Measurements from ENCODE around the gene KANK4.
"Not testable (repeated sequence)": the region's sequence is repeated elsewhere in the genome, so short reads cannot be mapped to it uniquely, and the experiment has no call there.

Gene KANK4

GRCh38 chr1:62247391-62248168 lies 71.7 kb downstream of the KANK4 start:
- WGBS, result 77% methylated on average over 14 of the region's 14 CpGs

GRCh38 chr1:62245201-62245600 lies 74.0 kb downstream of the KANK4 start:
- Histone ChIP-seq H3K27ac (ENCODE audit: low read depth, low read length) (no peak overlapping the region), H3K27me3 (ENCODE audit: insufficient read depth, low read length) (no peaks in the 10 kb centered on the region), H3K4me3 (ENCODE audit: low read length) (no peak overlapping the region), H3K36me3 (ENCODE audit: insufficient read depth, low read length) (no peaks in the 10 kb centered on the region), H3K9ac (ENCODE audit: low read depth, low read length) (no peak overlapping the region), H3K4me1 (ENCODE audit: insufficient read depth, low read length) (no peaks in the 10 kb centered on the region; the same call in 1 of the 2 replicates), H3K9me3 (ENCODE audit: insufficient read depth, low read depth, low read length) (peaks cover 6% of the 10 kb centered on the region; the same call in 1 of the 2 replicates)

More at GRCh38 chr1:62247391-62248168, 71.7 kb downstream of the KANK4 start:
- H3K4me3 ChIP-seq (ENCODE audit: low read length), result no peak overlapping the region
- H3K27ac ChIP-seq (ENCODE audit: low read depth, low read length), result no peak overlapping the region
- H3K9me3 ChIP-seq (ENCODE audit: insufficient read depth, low read depth, low read length), result peaks cover 6% of the 10 kb centered on the region; the same call in 1 of the 2 replicates
- H3K27me3 ChIP-seq (ENCODE audit: insufficient read depth, low read length), result no peaks in the 10 kb centered on the region
- H3K36me3 ChIP-seq (ENCODE audit: insufficient read depth, low read length), result no peaks in the 10 kb centered on the region
- H3K9ac ChIP-seq (ENCODE audit: low read depth, low read length), result no peak overlapping the region
- no peaks in the 10 kb centered on the region; the same call in 1 of the 2 replicates for H3K4me1 ChIP-seq (ENCODE audit: insufficient read depth, low read length)

DNA sequence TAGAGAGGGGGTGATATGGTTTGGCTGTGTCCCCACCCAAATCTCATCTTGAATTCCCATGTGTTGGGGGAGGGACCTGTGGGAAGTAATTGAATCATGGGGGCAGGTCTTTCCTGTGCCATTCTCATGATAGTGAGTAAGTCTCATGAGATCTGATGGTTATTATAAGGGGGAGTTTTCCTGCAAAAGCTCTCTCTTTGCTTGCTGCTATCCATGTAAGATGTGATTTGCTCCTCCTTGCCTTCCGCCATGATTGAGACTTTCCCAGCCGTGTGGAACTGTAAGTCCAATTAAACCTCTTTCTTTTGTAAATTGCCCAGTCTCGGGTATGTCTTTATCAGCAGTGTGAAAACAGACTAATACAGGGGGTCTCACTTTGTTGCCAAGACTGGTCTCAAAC lies 74.9 kb downstream of the KANK4 start:
- WGBS, result 93% methylated on average over 3 of the region's 3 CpGs

GRCh38 chr1:62241371-62242131 lies 77.7 kb downstream of the KANK4 start:
- H3K27ac ChIP-seq (ENCODE audit: low read depth, low read length), result no peak overlapping the region
- H3K4me3 ChIP-seq (ENCODE audit: low read length), result no peak overlapping the region
- H3K4me1 ChIP-seq (ENCODE audit: insufficient read depth, low read length), result peaks cover 10% of the 10 kb centered on the region
- no peaks in the 10 kb centered on the region for H3K36me3 ChIP-seq (ENCODE audit: insufficient read depth, low read length)
- no peak overlapping the region for H3K9ac ChIP-seq (ENCODE audit: low read depth, low read length)
- peaks cover 6% of the 10 kb centered on the region; the same call in 1 of the 2 replicates for H3K9me3 ChIP-seq (ENCODE audit: insufficient read depth, low read depth, low read length)
- WGBS, result 87% methylated on average over 12 of the region's 12 CpGs
- H3K27me3 ChIP-seq (ENCODE audit: insufficient read depth, low read length), result no peaks in the 10 kb centered on the region

More for the DNA sequence above, 74.9 kb downstream of the KANK4 start:
- not testable (repeated sequence) for H3K27me3 ChIP-seq (ENCODE audit: insufficient read depth, low read length); H3K4me3 ChIP-seq (ENCODE audit: low read length); H3K9me3 ChIP-seq (ENCODE audit: insufficient read depth, low read depth, low read length); H3K4me1 ChIP-seq (ENCODE audit: insufficient read depth, low read length); H3K27ac ChIP-seq (ENCODE audit: low read depth, low read length); H3K9ac ChIP-seq (ENCODE audit: low read depth, low read length); H3K36me3 ChIP-seq (ENCODE audit: insufficient read depth, low read length)

DNA sequence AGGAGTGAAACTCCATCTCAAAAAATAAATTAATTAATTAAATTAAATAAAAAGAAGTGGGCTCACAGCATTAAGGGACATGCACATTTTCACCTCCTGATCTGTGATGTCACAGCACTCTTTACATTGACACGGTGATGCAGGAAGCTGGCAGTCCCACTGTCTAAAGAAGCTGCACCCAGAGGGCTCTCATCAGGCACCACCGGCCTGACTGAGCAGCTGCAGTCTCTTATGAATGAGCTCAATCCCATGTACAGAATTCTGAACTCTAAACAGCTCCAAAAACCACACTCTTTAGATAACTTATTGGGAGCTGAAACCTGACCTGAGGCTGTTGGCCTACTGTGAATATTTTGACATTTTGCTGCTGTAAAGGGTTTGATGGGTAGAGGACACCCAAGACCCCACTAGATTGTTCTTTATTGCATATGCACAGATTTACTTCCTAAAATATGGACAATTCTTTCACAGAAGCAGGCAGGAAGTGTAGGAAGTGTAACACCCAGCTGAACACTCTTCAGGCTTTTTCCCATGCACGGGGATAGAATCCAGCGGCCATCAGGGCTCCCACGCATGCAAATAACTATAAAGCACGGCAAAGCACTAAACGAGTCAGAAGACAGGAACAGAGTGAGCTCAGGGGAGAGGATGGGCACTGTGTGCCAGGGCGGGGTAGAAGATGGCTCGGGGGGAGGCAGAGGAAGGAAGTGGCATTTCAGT lies 78.4 kb downstream of the KANK4 start:
- Histone ChIP-seq H3K36me3 (ENCODE audit: insufficient read depth, low read length) (no peaks in the 10 kb centered on the region), H3K4me1 (ENCODE audit: insufficient read depth, low read length) (peaks cover 12% of the 10 kb centered on the region), H3K9me3 (ENCODE audit: insufficient read depth, low read depth, low read length) (peaks cover 6% of the 10 kb centered on the region; the same call in 1 of the 2 replicates), H3K4me3 (ENCODE audit: low read length) (no peak overlapping the region), H3K27me3 (ENCODE audit: insufficient read depth, low read length) (no peaks in the 10 kb centered on the region), H3K9ac (ENCODE audit: low read depth, low read length) (no peak overlapping the region), H3K27ac (ENCODE audit: low read depth, low read length) (no peak overlapping the region)
- 93% methylated on average over 9 of the region's 9 CpGs for WGBS

- peaks cover 12% of the 10 kb centered on the region for H3K4me1 ChIP-seq (ENCODE audit: insufficient read depth, low read length)
- not testable (repeated sequence) for H3K4me3 ChIP-seq (ENCODE audit: low read length); H3K9ac ChIP-seq (ENCODE audit: low read depth, low read length); H3K9me3 ChIP-seq (ENCODE audit: insufficient read depth, low read depth, low read length); H3K36me3 ChIP-seq (ENCODE audit: insufficient read depth, low read length); H3K27me3 ChIP-seq (ENCODE audit: insufficient read depth, low read length); H3K27ac ChIP-seq (ENCODE audit: low read depth, low read length)
- WGBS, result 71% methylated on average over 1 of the region's 3 CpGs
Measured at GRCh38 chr1:62239652-62240403, 79.4 kb downstream of the KANK4 start.

DNA sequence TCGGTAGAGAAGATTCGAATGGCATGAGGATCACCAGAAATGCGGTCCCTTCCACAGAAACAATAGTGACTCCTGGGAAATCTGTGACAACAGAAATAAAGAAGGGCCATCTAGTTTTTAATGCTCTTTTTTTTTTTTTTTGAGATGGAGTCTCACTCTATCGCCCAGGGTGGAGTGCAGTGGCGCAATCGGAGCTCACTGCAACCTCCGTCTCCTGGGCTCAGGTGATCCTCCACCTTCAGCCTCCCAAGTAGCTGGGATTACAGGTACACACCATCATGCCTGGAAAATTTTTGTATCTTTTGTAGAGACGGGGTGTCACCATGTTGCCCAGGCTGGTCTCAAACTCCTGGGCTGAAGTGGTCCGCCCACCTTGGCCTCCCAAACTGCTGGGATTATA lies 80.7 kb downstream of the KANK4 start:
- Histone ChIP-seq H3K27ac (ENCODE audit: low read depth, low read length) (no peak overlapping the region), H3K4me3 (ENCODE audit: low read length) (no peak overlapping the region), H3K4me1 (ENCODE audit: insufficient read depth, low read length) (peaks cover 12% of the 10 kb centered on the region), H3K9me3 (ENCODE audit: insufficient read depth, low read depth, low read length) (no peaks in the 10 kb centered on the region), H3K27me3 (ENCODE audit: insufficient read depth, low read length) (no peaks in the 10 kb centered on the region), H3K36me3 (ENCODE audit: insufficient read depth, low read length) (no peaks in the 10 kb centered on the region), H3K9ac (ENCODE audit: low read depth, low read length) (no peak overlapping the region)
- WGBS, result 91% methylated on average over 9 of the region's 9 CpGs

DNA sequence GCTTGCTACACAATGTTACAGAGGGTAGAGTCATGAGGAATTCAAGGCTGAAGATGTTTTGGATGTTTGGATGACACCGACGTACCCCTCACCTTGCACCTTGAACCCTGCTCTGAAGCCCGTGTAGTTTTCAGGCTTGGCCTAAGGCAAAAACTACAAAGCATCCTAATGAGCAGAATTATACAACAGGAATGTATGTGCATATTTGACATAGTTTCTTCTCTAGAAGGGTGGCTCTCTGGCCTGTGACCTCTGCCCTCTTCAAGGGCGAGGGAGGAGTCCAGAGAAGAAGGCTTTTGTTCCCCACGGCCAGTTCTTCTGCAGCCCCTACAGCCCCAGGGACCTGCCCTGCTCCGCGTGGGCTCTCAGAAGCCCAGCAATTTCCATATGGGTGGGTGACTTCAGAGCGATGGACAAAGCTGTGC lies 81.3 kb downstream of the KANK4 start:
- no peaks in the 10 kb centered on the region for H3K36me3 ChIP-seq (ENCODE audit: insufficient read depth, low read length)
- H3K4me1 ChIP-seq (ENCODE audit: insufficient read depth, low read length), result peaks cover 12% of the 10 kb centered on the region
- no peak overlapping the region for H3K9ac ChIP-seq (ENCODE audit: low read depth, low read length)
- no peaks in the 10 kb centered on the region for H3K9me3 ChIP-seq (ENCODE audit: insufficient read depth, low read depth, low read length)
- H3K27ac ChIP-seq (ENCODE audit: low read depth, low read length), result no peak overlapping the region
- no peaks in the 10 kb centered on the region for H3K27me3 ChIP-seq (ENCODE audit: insufficient read depth, low read length)
- 53% methylated on average over 8 of the region's 8 CpGs for WGBS
- no peak overlapping the region for H3K4me3 ChIP-seq (ENCODE audit: low read length)

GRCh38 chr1:62237361-62237760 lies 81.9 kb downstream of the KANK4 start:
- no peak overlapping the region for H3K4me3 ChIP-seq (ENCODE audit: low read length)
- no peaks in the 10 kb centered on the region for H3K27me3 ChIP-seq (ENCODE audit: insufficient read depth, low read length)
- peaks cover 12% of the 10 kb centered on the region for H3K4me1 ChIP-seq (ENCODE audit: insufficient read depth, low read length)
- H3K27ac ChIP-seq (ENCODE audit: low read depth, low read length), result no peak overlapping the region
- H3K36me3 ChIP-seq (ENCODE audit: insufficient read depth, low read length), result no peaks in the 10 kb centered on the region
- H3K9me3 ChIP-seq (ENCODE audit: insufficient read depth, low read depth, low read length), result no peaks in the 10 kb centered on the region
- no peak overlapping the region for H3K9ac ChIP-seq (ENCODE audit: low read depth, low read length)
- 77% methylated on average over 4 of the region's 4 CpGs for WGBS

GRCh38 chr1:62235576-62235975 lies 83.7 kb downstream of the KANK4 start:
- H3K9me3 ChIP-seq (ENCODE audit: insufficient read depth, low read depth, low read length), result no peaks in the 10 kb centered on the region
- no peak overlapping the region for H3K9ac ChIP-seq (ENCODE audit: low read depth, low read length)
- 100% methylated on average over 1 of the region's 2 CpGs for WGBS
- 0 out of 2 replicates have a peak, but pooled peaks cover 4% of the 10 kb centered on the region for H3K36me3 ChIP-seq (ENCODE audit: insufficient read depth, low read length)
- no peak overlapping the region for H3K27ac ChIP-seq (ENCODE audit: low read depth, low read length)
- H3K4me3 ChIP-seq (ENCODE audit: low read length), result no peak overlapping the region
- H3K4me1 ChIP-seq (ENCODE audit: insufficient read depth, low read length), result peaks cover 12% of the 10 kb centered on the region
- no peaks in the 10 kb centered on the region for H3K27me3 ChIP-seq (ENCODE audit: insufficient read depth, low read length)

All from HUES64 (cell line).